WTC11 (cell line): ENCODE results near the gene HAPSTR1. TPM values are rescaled to one million over a fixed set of nuclear protein-coding genes. Genes with fewer than 3 reads are reported as not detected.

Experiments
- ATAC-seq: fragments of 200-7000 bp; cut with Tn5 transposase; 2 replicates; pipeline ENCODE4 v1.10.0; 2021; ENCODE audit warnings: mild to moderate bottlenecking, moderate library complexity
- CTCF ChIA-PET: fragments of 300-600 bp; sonication (Branson Sonifier 250); formaldehyde crosslinking; loops from one replicate; lab custom pipeline; 2021; ENCODE audit warnings: antibody characterized with exemption; lab: Charles Lee
- POLR2A ChIA-PET: fragments of 350-600 bp; sonication (Branson Sonifier 250); formaldehyde crosslinking; loops from one replicate; lab custom pipeline; 2021; ENCODE audit warnings: antibody characterized with exemption; lab: Charles Lee
- DNase-seq: peaks from one replicate; pipeline ENCODE4 v3.0.0; 2021; ENCODE audit warnings: low spot score
- H3K27ac Mint-ChIP-seq: 2 replicates; pipeline ENCODE4 v1.8.0; 2021; ENCODE audit warnings: mixed read lengths
- H3K27me3 Mint-ChIP-seq: 2 replicates; pipeline ENCODE4 v1.8.0; 2021; ENCODE audit warnings: low read depth, mild to moderate bottlenecking, moderate library complexity, mixed read lengths
- H3K36me3 Mint-ChIP-seq: 2 replicates; pipeline ENCODE4 v1.8.0; 2021; ENCODE audit warnings: mixed read lengths
- H3K4me1 Mint-ChIP-seq: 2 replicates; pipeline ENCODE4 v1.8.0; 2022; ENCODE audit warnings: mixed read lengths
- H3K4me3 Mint-ChIP-seq: 2 replicates; pipeline ENCODE4 v1.8.0; 2021; ENCODE audit warnings: mild to moderate bottlenecking, moderate library complexity, mixed read lengths
- H3K9me3 Mint-ChIP-seq: 2 replicates; pipeline ENCODE4 v1.8.0; 2021; ENCODE audit warnings: mixed read lengths
- AR ChIP-seq: fragments of 250-450 bp; sonication (Bioruptor Pico); IDR thresholded peaks from 2 replicates; pipeline ENCODE4 v1.9.0; 2021; ENCODE audit warnings: mild to moderate bottlenecking
- ATF1 ChIP-seq: sonication (generic); formaldehyde crosslinking; IDR thresholded peaks from 2 replicates; pipeline ENCODE4 v1.8.1; 2023; ENCODE audit warnings: mild to moderate bottlenecking, moderate library complexity, missing genetic modification reagents
- CTCF ChIP-seq: fragments of 200-600 bp; IDR thresholded peaks from 2 replicates; pipeline ENCODE4 v1.8.0; 2022; ENCODE audit warnings: antibody characterized with exemption
- ESRRA ChIP-seq: sonication (generic); formaldehyde crosslinking; IDR thresholded peaks from 2 replicates; pipeline ENCODE4 v1.8.1; 2022; ENCODE audit warnings: mild to moderate bottlenecking, missing genetic modification reagents, borderline replicate concordance
- FOXJ3 ChIP-seq: sonication (generic); formaldehyde crosslinking; IDR thresholded peaks from 2 replicates; pipeline ENCODE4 v1.9.0; 2021; ENCODE audit warnings: missing genetic modification reagents, mild to moderate bottlenecking, borderline replicate concordance
- GABPB1 ChIP-seq: sonication (generic); formaldehyde crosslinking; IDR thresholded peaks from 2 replicates; pipeline ENCODE4 v1.8.1; 2023; ENCODE audit warnings: mild to moderate bottlenecking, missing genetic modification reagents
- RORB ChIP-seq: fragments of 250-450 bp; sonication (Bioruptor Pico); IDR thresholded peaks from 2 replicates; pipeline ENCODE4 v1.9.0; 2021; ENCODE audit warnings: mild to moderate bottlenecking
- SMAD4 ChIP-seq: sonication (generic); formaldehyde crosslinking; IDR thresholded peaks from 2 replicates; pipeline ENCODE4 v1.8.0; 2022; ENCODE audit warnings: mild to moderate bottlenecking, missing genetic modification reagents
- ZNF423 ChIP-seq: fragments of 250-450 bp; sonication (Bioruptor Pico); IDR thresholded peaks from 2 replicates; pipeline ENCODE4 v2.1.2; 2022; ENCODE audit warnings: mild to moderate bottlenecking, moderate library complexity
- ZNF671 ChIP-seq: fragments of 250-450 bp; sonication (Bioruptor Pico); IDR thresholded peaks from 2 replicates; pipeline ENCODE4 v1.8.0; 2021; ENCODE audit warnings: mild to moderate bottlenecking
- total RNA-seq: library from RNA; stranded (reverse); gene quantifications from 3 replicates; pipeline ENCODE4 v1.2.3, GENCODE V29; 2021
- TF ChIP-seq, protein P1 (sequence below): sonication (generic); formaldehyde crosslinking; IDR thresholded peaks from 2 replicates; pipeline ENCODE4 v1.8.0; 2023; ENCODE audit warnings: missing genetic modification reagents, mild to moderate bottlenecking, borderline replicate concordance
- TF ChIP-seq, protein P2 (sequence below): sonication (generic); formaldehyde crosslinking; IDR thresholded peaks from 2 replicates; pipeline ENCODE4 v1.8.0; 2022; ENCODE audit warnings: mild to moderate bottlenecking, missing genetic modification reagents

HAPSTR1 gene
- total RNA-seq, 1 experiment from 2014 or later: 54.3 TPM

DNA sequence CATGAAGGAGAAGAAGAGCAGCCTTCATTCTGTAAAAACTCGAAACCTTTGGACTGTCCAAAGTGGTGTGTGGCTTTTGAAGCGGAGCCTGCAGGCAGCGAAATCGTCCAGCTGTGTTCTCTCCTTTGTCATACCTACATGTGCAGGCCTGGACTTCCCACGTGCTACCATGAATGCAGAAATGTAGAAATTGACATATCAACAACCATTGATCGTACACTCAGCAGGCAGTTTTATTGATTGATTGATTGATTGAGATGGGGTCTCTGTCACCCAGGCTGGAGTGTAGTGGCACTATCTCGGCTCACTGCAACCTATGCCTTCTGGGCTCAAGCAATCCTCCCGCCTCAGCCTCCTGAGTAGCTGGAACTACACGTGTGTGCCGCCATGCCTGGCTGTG is 2.6 kb upstream of the HAPSTR1 start:
- CTCF ChIA-PET: interaction anchor here (1.1 kb wide), 1 partner anchor 55 kb away, joined by 3 read pairs; no protein-coding TSS in a partner anchor

DNA sequence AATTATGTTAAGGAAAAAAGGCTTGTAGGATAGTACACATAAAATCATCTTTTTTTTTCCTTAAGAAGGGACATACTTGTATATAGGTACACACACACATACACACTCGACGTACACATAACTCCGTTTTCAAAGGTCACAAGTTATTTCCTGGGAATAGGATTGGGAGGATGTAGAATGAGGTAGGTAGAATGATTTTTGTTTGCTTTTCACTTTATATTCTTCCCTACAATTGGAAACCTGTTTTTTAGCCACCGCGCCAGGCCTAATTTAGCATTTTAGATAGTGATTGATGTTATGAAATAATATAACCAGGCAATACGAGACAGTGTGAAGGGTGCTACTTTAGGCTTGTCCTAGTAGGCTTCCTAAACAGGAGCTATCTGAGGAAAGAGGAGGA is 1.8 kb upstream of the HAPSTR1 start:
- H3K4me3 Mint-ChIP-seq: peak overlapping the region; percentile 73
- ChIA-PET CTCF (interaction anchor here (0.9 to 1.8 kb wide), 3 partner anchors 39 to 81 kb away, joined by 3 to 6 read pairs (median 4); no protein-coding TSS in a partner anchor), POLR2A (no interaction called here)
- peak overlapping the region; percentile 71 for H3K27ac Mint-ChIP-seq
- DNase-seq (no peak), ATAC-seq (no peak)
- H3K27me3 Mint-ChIP-seq: no peaks in the 10 kb centered on the region
- H3K4me1 Mint-ChIP-seq: peaks cover 21% of the 10 kb centered on the region
- no peaks in the 10 kb centered on the region for H3K9me3 Mint-ChIP-seq
- peaks cover 19% of the 10 kb centered on the region for H3K36me3 Mint-ChIP-seq
- TF ChIP-seq, protein P1, sequence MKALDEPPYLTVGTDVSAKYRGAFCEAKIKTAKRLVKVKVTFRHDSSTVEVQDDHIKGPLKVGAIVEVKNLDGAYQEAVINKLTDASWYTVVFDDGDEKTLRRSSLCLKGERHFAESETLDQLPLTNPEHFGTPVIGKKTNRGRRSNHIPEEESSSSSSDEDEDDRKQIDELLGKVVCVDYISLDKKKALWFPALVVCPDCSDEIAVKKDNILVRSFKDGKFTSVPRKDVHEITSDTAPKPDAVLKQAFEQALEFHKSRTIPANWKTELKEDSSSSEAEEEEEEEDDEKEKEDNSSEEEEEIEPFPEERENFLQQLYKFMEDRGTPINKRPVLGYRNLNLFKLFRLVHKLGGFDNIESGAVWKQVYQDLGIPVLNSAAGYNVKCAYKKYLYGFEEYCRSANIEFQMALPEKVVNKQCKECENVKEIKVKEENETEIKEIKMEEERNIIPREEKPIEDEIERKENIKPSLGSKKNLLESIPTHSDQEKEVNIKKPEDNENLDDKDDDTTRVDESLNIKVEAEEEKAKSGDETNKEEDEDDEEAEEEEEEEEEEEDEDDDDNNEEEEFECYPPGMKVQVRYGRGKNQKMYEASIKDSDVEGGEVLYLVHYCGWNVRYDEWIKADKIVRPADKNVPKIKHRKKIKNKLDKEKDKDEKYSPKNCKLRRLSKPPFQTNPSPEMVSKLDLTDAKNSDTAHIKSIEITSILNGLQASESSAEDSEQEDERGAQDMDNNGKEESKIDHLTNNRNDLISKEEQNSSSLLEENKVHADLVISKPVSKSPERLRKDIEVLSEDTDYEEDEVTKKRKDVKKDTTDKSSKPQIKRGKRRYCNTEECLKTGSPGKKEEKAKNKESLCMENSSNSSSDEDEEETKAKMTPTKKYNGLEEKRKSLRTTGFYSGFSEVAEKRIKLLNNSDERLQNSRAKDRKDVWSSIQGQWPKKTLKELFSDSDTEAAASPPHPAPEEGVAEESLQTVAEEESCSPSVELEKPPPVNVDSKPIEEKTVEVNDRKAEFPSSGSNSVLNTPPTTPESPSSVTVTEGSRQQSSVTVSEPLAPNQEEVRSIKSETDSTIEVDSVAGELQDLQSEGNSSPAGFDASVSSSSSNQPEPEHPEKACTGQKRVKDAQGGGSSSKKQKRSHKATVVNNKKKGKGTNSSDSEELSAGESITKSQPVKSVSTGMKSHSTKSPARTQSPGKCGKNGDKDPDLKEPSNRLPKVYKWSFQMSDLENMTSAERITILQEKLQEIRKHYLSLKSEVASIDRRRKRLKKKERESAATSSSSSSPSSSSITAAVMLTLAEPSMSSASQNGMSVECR (CRISPR knock-in tag): no peak
- TF ChIP-seq CTCF (no peak), SMAD4 (no peak), ZNF671 (CRISPR knock-in tag) (no peak), ATF1 (CRISPR knock-in tag) (no peak), ZNF423 (CRISPR knock-in tag) (no peak), ESRRA (no peak)
- TF ChIP-seq, protein P2, sequence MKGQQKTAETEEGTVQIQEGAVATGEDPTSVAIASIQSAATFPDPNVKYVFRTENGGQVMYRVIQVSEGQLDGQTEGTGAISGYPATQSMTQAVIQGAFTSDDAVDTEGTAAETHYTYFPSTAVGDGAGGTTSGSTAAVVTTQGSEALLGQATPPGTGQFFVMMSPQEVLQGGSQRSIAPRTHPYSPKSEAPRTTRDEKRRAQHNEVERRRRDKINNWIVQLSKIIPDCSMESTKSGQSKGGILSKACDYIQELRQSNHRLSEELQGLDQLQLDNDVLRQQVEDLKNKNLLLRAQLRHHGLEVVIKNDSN (CRISPR knock-in tag): no peak

More for the DNA sequence above, 2.6 kb upstream of the HAPSTR1 start:
- peaks cover 13% of the 10 kb centered on the region for H3K36me3 Mint-ChIP-seq
- no peak for TF ChIP-seq SMAD4
- no peak for TF ChIP-seq RORB (CRISPR knock-in tag)
- TF ChIP-seq, protein P1 (CRISPR knock-in tag): no peak
- TF ChIP-seq FOXJ3 (CRISPR knock-in tag): no peak
- 0 out of 2 replicates have a peak, but pooled peaks have one; percentile 7 for TF ChIP-seq GABPB1 (CRISPR knock-in tag)
- no peak for TF ChIP-seq AR (CRISPR knock-in tag)
- TF ChIP-seq, all 79 proteins: peak for 1
- Mint-ChIP-seq H3K9me3 (no peaks in the 10 kb centered on the region), H3K27me3 (no peaks in the 10 kb centered on the region), H3K4me1 (peaks cover 14% of the 10 kb centered on the region), H3K4me3 (no peak overlapping the region), H3K27ac (no peak overlapping the region)
- ATAC-seq (no peak), DNase-seq (no peak)
- POLR2A ChIA-PET: no interaction called here
